ENCODE data around the gene MAPT. TPM values are rescaled to one million over a fixed set of nuclear protein-coding genes. Genes with fewer than 3 reads are reported as not detected.

MAPT gene
- total and polyA plus RNA-seq, 2 of the 4 experiments (the other 2 are of a cell fraction), result 0.18 to 0.19 TPM

- no peak overlapping the region for H2BK120ac ChIP-seq (ENCODE audit: low read depth, low read length)
- H4K20me1 ChIP-seq (ENCODE audit: insufficient read depth, low read length), result no peaks in the 10 kb centered on the region
- no peak for DNase-seq
- H2BK15ac ChIP-seq (ENCODE audit: low read depth, low read length), result no peak overlapping the region
- dilution Hi-C loops (cut with HindIII; ENCODE audit: low sequenced_read_pairs, unreplicated experiment) (no loop called here), intact Hi-C loops (cut with micrococcal nuclease) (no loop called here), in situ Hi-C loops (cut with MboI; ENCODE audit: low sequenced_read_pairs) (loop anchor here (25.0 kb wide), 1 partner anchor 437 kb away; no protein-coding TSS in a partner anchor)
- no peak overlapping the region for H2AK5ac ChIP-seq (ENCODE audit: low read depth, low read length)
- no peak overlapping the region for H4K5ac ChIP-seq (ENCODE audit: low read depth, low read length)
- H3K4me3 ChIP-seq (ENCODE audit: insufficient read depth, low read depth, low read length), result no peak overlapping the region
- no peak overlapping the region for H4K91ac ChIP-seq (ENCODE audit: insufficient read depth, low read depth, low read length)
- H3K56ac ChIP-seq (ENCODE audit: extremely low read depth, insufficient read depth, low read length), result no peak overlapping the region
- ChIA-PET CTCF (no interaction called here), POLR2A (ENCODE audit: unreplicated experiment) (interaction anchor here (0.5 to 0.6 kb wide), 2 partner anchors 211 to 238 kb away, joined by 4 read pairs; no protein-coding TSS in a partner anchor)
- H3K14ac ChIP-seq (replicated peaks; ENCODE audit: low read depth, low read length), result no peak overlapping the region
- H3K79me1 ChIP-seq (ENCODE audit: low read depth in 1 of 2, low read length in 2 of 2), result no peaks in the 10 kb centered on the region
- H2AK9ac ChIP-seq (replicated peaks; ENCODE audit: low read depth, low read length, poor library complexity), result no peak overlapping the region
- H2BK5ac ChIP-seq (ENCODE audit: low read depth, low read length, poor library complexity, severe bottlenecking), result no peak overlapping the region
- no peaks in the 10 kb centered on the region for H3K9me1 ChIP-seq (ENCODE audit: insufficient read depth, low read length)
- H3K9ac ChIP-seq (ENCODE audit: low read depth, low read length), result no peak overlapping the region
- no peaks in the 10 kb centered on the region for H3K4me1 ChIP-seq (ENCODE audit: control insufficient read depth, insufficient read depth, low read length)
- H3K23ac ChIP-seq (ENCODE audit: low read depth, low read length), result no peak overlapping the region
- H3K27me3 ChIP-seq (ENCODE audit: control insufficient read depth, insufficient read depth, low read length), result peaks cover 7% of the 10 kb centered on the region; the same call in 1 of the 2 replicates
- H3K4me2 ChIP-seq (ENCODE audit: low read depth, low read length), result no peak overlapping the region
- ATAC-seq (ENCODE audit: low read depth), result no peak
- H3K27ac ChIP-seq (ENCODE audit: insufficient read depth, low read length), result no peak overlapping the region
- no CpG with 5 or more reads among the region's 15 CpGs for WGBS, 2 experiments (ENCODE audit: extremely low coverage in 2 of 2, insufficient read length in 1 of 2)
- H3K9me3 ChIP-seq (ENCODE audit: control insufficient read depth, insufficient read depth, low read length), result no peaks in the 10 kb centered on the region
- no peak overlapping the region for H3K18ac ChIP-seq (ENCODE audit: low read depth, low read length)
- H2BK20ac ChIP-seq (ENCODE audit: low read depth, low read length), result no peak overlapping the region
- H4K8ac ChIP-seq (ENCODE audit: low read depth in 2 of 2, low read length in 2 of 2), result no peak overlapping the region
- no TSS peak for BruUV-seq (replicated peaks)
- no peak overlapping the region for H2AFZ ChIP-seq (replicated peaks; ENCODE audit: low read length, poor library complexity)
- TF ChIP-seq MXI1 (IDR thresholded peaks at IDR 0.05; ENCODE audit: borderline replicate concordance, low read depth, low read length), result no peak
- no peak for TF ChIP-seq CEBPB (IDR thresholded peaks at IDR 0.05; ENCODE audit: low read depth, low read length)
- no peak for TF ChIP-seq ELK1 (IDR thresholded peaks at IDR 0.05; ENCODE audit: borderline replicate concordance, low read depth, low read length)
- no peak for TF ChIP-seq MAZ (IDR thresholded peaks at IDR 0.05; ENCODE audit: borderline replicate concordance, low read depth, low read length)
- TF ChIP-seq RCOR1 (IDR thresholded peaks at IDR 0.05; ENCODE audit: insufficient replicate concordance, low read length), result no peak
- no peak for TF ChIP-seq MAFK (IDR thresholded peaks at IDR 0.05; ENCODE audit: low read depth, low read length)
- TF ChIP-seq BHLHE40 (IDR thresholded peaks at IDR 0.05; ENCODE audit: low read depth, low read length), result no peak
- no peak for TF ChIP-seq USF2 (IDR thresholded peaks at IDR 0.05; ENCODE audit: low read depth, low read length)
- TF ChIP-seq CTCF (conservative IDR thresholded peaks at IDR 0.05; ENCODE audit: low read depth, low read length), result no peak
- no peaks in the 10 kb centered on the region for H3K36me3 ChIP-seq (ENCODE audit: control insufficient read depth, insufficient read depth, low read length)
- H3K4ac ChIP-seq (ENCODE audit: low read depth, low read length), result no peak overlapping the region
Observed at GRCh38 chr17:45848868-45849535, 45.4 kb upstream of the MAPT start.

Data from IMR-90 (cell line).